SK-N-SH (cell line): Measurements from ENCODE around the gene PRDM10. TPM values are rescaled to one million over a fixed set of nuclear protein-coding genes. Genes with fewer than 3 reads are reported as not detected.

Experiments used
- CTCF ChIA-PET: fragments of 300-600, 350-600 bp; formaldehyde crosslinking; extraction: SDS; loops from one replicate; lab custom pipeline; 2021; lab: Yijun Ruan, JAX
- POLR2A ChIA-PET: fragments of 350-600 bp; sonication (Branson Sonifier 250); formaldehyde crosslinking; extraction: SDS; loops from one replicate; lab custom pipeline; 2020; ENCODE audit warnings: antibody characterized with exemption, inconsistent platforms; lab: Yijun Ruan, JAX
- DNase-seq: peaks from one replicate; pipeline ENCODE4 v3.0.0; 2012
- H2AFZ ChIP-seq: fragments of 200-600 bp; sonication (generic); 2 replicates; pipeline ENCODE4 v1.8.1; 2016; ENCODE audit warnings: antibody characterized with exemption, mild to moderate bottlenecking, low read depth
- H3F3A ChIP-seq: fragments of 200-600 bp; sonication (generic); replicated peaks from 2 replicates; pipeline ENCODE3; 2016; ENCODE audit warnings: antibody characterized with exemption, mild to moderate bottlenecking; ENCODE audit not compliant: insufficient read depth
- H3K27ac ChIP-seq, 2 experiments: fragments of 200-500 bp in 1 of 2; fragments of 200-600 bp in 1 of 2; sonication (Bioruptor generic) in 1 of 2; sonication (generic), shearing (Covaris generic) in 1 of 2; 2 replicates each; pipeline versions ENCODE4 v1.5.1 to v1.6.1; 2014 to 2016; ENCODE audit warnings: low read depth in 2 of 2, inconsistent platforms in 1 of 2, low read length in 1 of 2, mild to moderate bottlenecking in 1 of 2, mixed read lengths in 1 of 2
- H3K27me3 ChIP-seq: fragments of 200-600 bp; sonication (generic), shearing (Covaris generic); 2 replicates; pipeline ENCODE4 v1.6.1; 2016; ENCODE audit warnings: mixed run types; ENCODE audit not compliant: insufficient read depth
- H3K36me3 ChIP-seq, 2 experiments: fragments of 200-500 bp in 1 of 2; fragments of 200-600 bp in 1 of 2; sonication (Bioruptor generic) in 1 of 2; sonication (generic) in 1 of 2; replicated peaks in 1 of 2; 2 replicates each; pipeline versions ENCODE3 to v1.5.1; 2014 to 2016; ENCODE audit warnings: low read length in 1 of 2, mild to moderate bottlenecking in 1 of 2; ENCODE audit not compliant: insufficient read depth in 2 of 2, control insufficient read depth in 1 of 2
- H3K4me1 ChIP-seq, 2 experiments: fragments of 200-500 bp in 1 of 2; fragments of 200-600 bp in 1 of 2; sonication (Bioruptor generic) in 1 of 2; sonication (generic), shearing (Covaris generic) in 1 of 2; 2 replicates each; pipeline versions ENCODE4 v1.5.1 to v1.6.1; 2014 to 2016; ENCODE audit warnings: low read depth in 1 of 2, low read length in 1 of 2, mixed run types in 1 of 2; ENCODE audit not compliant: insufficient read depth in 2 of 2, control insufficient read depth in 1 of 2
- H3K4me2 ChIP-seq: fragments of 200-600 bp; sonication (generic), shearing (Covaris generic); 2 replicates; pipeline ENCODE4 v1.6.1; 2017; ENCODE audit warnings: mixed run types
- H3K4me3 ChIP-seq, 2 experiments: fragments of 200-500 bp in 1 of 2; fragments of 200-600 bp in 1 of 2; sonication (Bioruptor generic) in 1 of 2; sonication (generic), shearing (Covaris generic) in 1 of 2; 2 replicates each; pipeline versions ENCODE4 v1.5.1 to v1.8.1; 2014 to 2016; ENCODE audit warnings: low read depth in 2 of 2, inconsistent platforms in 1 of 2, low read length in 1 of 2, mild to moderate bottlenecking in 1 of 2, mixed read lengths in 1 of 2, moderate library complexity in 1 of 2
- H3K79me2 ChIP-seq: fragments of 200-600 bp; sonication (generic); 2 replicates; pipeline ENCODE4 v1.8.1; 2017; ENCODE audit warnings: mild to moderate bottlenecking; ENCODE audit not compliant: insufficient read depth
- H3K9ac ChIP-seq: fragments of 200-600 bp; sonication (generic); 2 replicates; pipeline ENCODE4 v1.6.1; 2017; ENCODE audit warnings: mixed run types
- H3K9me2 ChIP-seq: fragments of 200-600 bp; sonication (generic); 2 replicates; pipeline ENCODE4 v1.6.1; 2017; ENCODE audit warnings: mixed run types
- H3K9me3 ChIP-seq: fragments of 200-600 bp; sonication (generic); 2 replicates; pipeline ENCODE4 v1.6.1; 2017; ENCODE audit warnings: mixed run types, mild to moderate bottlenecking, moderate library complexity
- H4K20me1 ChIP-seq: fragments of 200-600 bp; sonication (generic); 2 replicates; pipeline ENCODE4 v1.6.1; 2017; ENCODE audit warnings: mild to moderate bottlenecking, mixed run types; ENCODE audit not compliant: insufficient read depth
- CHD2 ChIP-seq: fragments of 150-350 bp; IDR thresholded peaks from 2 replicates; pipeline ENCODE4 v1.6.1; 2018; ENCODE audit warnings: low read length; ENCODE audit not compliant: partially characterized antibody
- EP300 ChIP-seq, 2 experiments: IDR thresholded peaks; 2 replicates each; pipeline versions ENCODE4 v1.4.0 to v1.6.1; 2012; ENCODE audit warnings: borderline replicate concordance in 1 of 2, low read depth in 1 of 2, low read length in 1 of 2
- EZH2phosphoT487 ChIP-seq: fragments of 200-600 bp; sonication (generic); IDR thresholded peaks from 2 replicates; pipeline ENCODE4 v1.6.1; 2017; ENCODE audit warnings: low read depth, mixed run types, mild to moderate bottlenecking, antibody characterized with exemption, moderate library complexity, borderline replicate concordance
- FOXJ3 ChIP-seq: sonication (generic); formaldehyde crosslinking; IDR thresholded peaks from 2 replicates; pipeline ENCODE4 v1.5.1; 2020; ENCODE audit warnings: mild to moderate bottlenecking, missing genetic modification reagents
- FOXM1 ChIP-seq: IDR thresholded peaks from 2 replicates; pipeline ENCODE4 v1.4.0; 2012; ENCODE audit warnings: low read depth, mild to moderate bottlenecking
- GABPA ChIP-seq: IDR thresholded peaks from 2 replicates; pipeline ENCODE4 v1.4.0; 2012; ENCODE audit warnings: low read depth, mild to moderate bottlenecking
- GATA2 ChIP-seq: sonication (generic); formaldehyde crosslinking; IDR thresholded peaks from 2 replicates; pipeline ENCODE4 v1.5.0; 2020; ENCODE audit warnings: mild to moderate bottlenecking, missing genetic modification reagents
- IRF3 ChIP-seq: fragments of 150-350 bp; IDR thresholded peaks from 2 replicates; pipeline ENCODE4 v1.6.1; 2016; ENCODE audit warnings: mild to moderate bottlenecking, low read depth, low read length
- JUND ChIP-seq: IDR thresholded peaks from 2 replicates; pipeline ENCODE4 v1.4.0; 2012
- MEF2A ChIP-seq: IDR thresholded peaks from 2 replicates; pipeline ENCODE4 v1.4.0; 2012; ENCODE audit warnings: low read depth, borderline replicate concordance
- MXI1 ChIP-seq: IDR thresholded peaks from 2 replicates; pipeline ENCODE4 v1.6.1; 2012; ENCODE audit warnings: mild to moderate bottlenecking, low read depth, low read length, improper control_type of control experiment
- NRF1 ChIP-seq: IDR thresholded peaks from 2 replicates; pipeline ENCODE4 v1.6.1; 2012; ENCODE audit warnings: low read depth, mild to moderate bottlenecking, low read length
- PBX3 ChIP-seq: IDR thresholded peaks from 2 replicates; pipeline ENCODE4; 2012
- RAD21 ChIP-seq: IDR thresholded peaks from 2 replicates; pipeline ENCODE4 v1.6.1; 2012; ENCODE audit warnings: mild to moderate bottlenecking, low read length
- RFX5 ChIP-seq: IDR thresholded peaks from 2 replicates; pipeline ENCODE4 v1.6.1; 2012; ENCODE audit warnings: mild to moderate bottlenecking, improper control_type of control experiment, low read length
- RXRA ChIP-seq: IDR thresholded peaks from 2 replicates; pipeline ENCODE4 v1.4.0; 2012; ENCODE audit warnings: low read depth, mild to moderate bottlenecking, borderline replicate concordance
- SIN3A ChIP-seq: IDR thresholded peaks from 2 replicates; pipeline ENCODE4 v1.6.1; 2012; ENCODE audit warnings: low read depth, mild to moderate bottlenecking, low read length, moderate library complexity, borderline replicate concordance
- SMC3 ChIP-seq: IDR thresholded peaks from 2 replicates; pipeline ENCODE4 v1.6.1; 2012; ENCODE audit warnings: low read depth, low read length, improper control_type of control experiment
- TAF1 ChIP-seq: IDR thresholded peaks from 2 replicates; pipeline ENCODE4 v1.6.1; 2012; ENCODE audit warnings: low read depth, mild to moderate bottlenecking, low read length, moderate library complexity, borderline replicate concordance
- TCF12 ChIP-seq: IDR thresholded peaks from 2 replicates; pipeline ENCODE4 v1.4.0; 2012
- USF1 ChIP-seq: IDR thresholded peaks from 2 replicates; pipeline ENCODE4 v1.4.0; 2012; ENCODE audit warnings: low read depth, borderline replicate concordance
- YY1 ChIP-seq: IDR thresholded peaks from 2 replicates; pipeline ENCODE4 v1.4.0; 2012; ENCODE audit warnings: low read depth, mild to moderate bottlenecking
- WGBS: methylation state at CpG from one replicate; pipeline ENCODE4 v1.1.6; 2017; ENCODE audit warnings: low lambda C conversion rate; 5-methylcytosine and 5-hydroxymethylcytosine counted together
- polyA plus RNA-seq, 3 experiments: library from polyadenylated mRNA; depleted of rRNA; stranded (reverse); fragments of >200 nt; gene quantifications; 2 replicates each; pipeline ENCODE4 v1.2.3, GENCODE V29; 2012

The PRDM10 gene
- polyA plus RNA-seq, 1 of the 3 experiments (the other 2 are of a cell fraction) = 1.9 TPM

- no peaks in the 10 kb centered on the region for H3K27me3 ChIP-seq
- TF ChIP-seq RXRA (no peak), EP300 (IDR thresholded peaks at IDR 0.05; ENCODE audit: borderline replicate concordance in 1 of 2, low read depth in 1 of 2, low read length in 1 of 2) (no peak), CHD2 (no peak), TAF1 (no peak), TCF12 (no peak), EZH2phosphoT487 (no peak), SIN3A (no peak), JUND (no peak), PBX3 (no peak), GATA2 (CRISPR knock-in tag) (no peak), FOXJ3 (CRISPR knock-in tag) (no peak), USF1 (no peak), GABPA (no peak), RAD21 (no peak), SMC3 (no peak)
- TF ChIP-seq, all 33 proteins: peak for 0
- H3K4me2 ChIP-seq = no peak overlapping the region
- POLR2A ChIA-PET = no interaction called here
- H3F3A ChIP-seq = no peaks in the 10 kb centered on the region
- 95% methylated on average over 12 of the region's 13 CpGs for WGBS
- no peak overlapping the region for H2AFZ ChIP-seq
- H3K36me3 ChIP-seq = peaks cover 0 to 14% of the 10 kb centered on the region in 2 experiments
- H4K20me1 ChIP-seq = no peaks in the 10 kb centered on the region
- H3K4me3 ChIP-seq = no peak overlapping the region
- no peak overlapping the region for H3K9ac ChIP-seq
- no peaks in the 10 kb centered on the region for H3K79me2 ChIP-seq
- no peak for DNase-seq
- CTCF ChIA-PET = interaction anchor here (0.8 to 5.0 kb wide), 2 partner anchors 36 to 201 kb away, joined by 3 to 23 read pairs; no protein-coding TSS in a partner anchor
- H3K27ac ChIP-seq = no peak overlapping the region
- H3K4me1 ChIP-seq = peaks cover 0 to 6% of the 10 kb centered on the region in 2 experiments; a peak in 1 of 4 replicates
- no peaks in the 10 kb centered on the region for H3K9me2 ChIP-seq
- H3K9me3 ChIP-seq = no peaks in the 10 kb centered on the region
These were observed 71.9 kb downstream of the PRDM10 start for GRCh38 chr11:129930743-129931142.

- Histone ChIP-seq H3K9me2 (no peaks in the 10 kb centered on the region), H3K36me3 (peaks cover 0 to 14% of the 10 kb centered on the region in 2 experiments), H3K4me2 (no peak overlapping the region), H3K9me3 (no peaks in the 10 kb centered on the region), H2AFZ (no peak overlapping the region), H3K27me3 (no peaks in the 10 kb centered on the region), H3K79me2 (no peaks in the 10 kb centered on the region), H3F3A (no peaks in the 10 kb centered on the region), H4K20me1 (no peaks in the 10 kb centered on the region), H3K4me3 (no peak overlapping the region), H3K9ac (no peak overlapping the region), H3K4me1 (peaks cover 0 to 6% of the 10 kb centered on the region in 2 experiments; a peak in 1 of 4 replicates), H3K27ac (no peak overlapping the region)
- ChIA-PET POLR2A (no interaction called here), CTCF (interaction anchor here (0.8 to 5.0 kb wide), 2 partner anchors 37 to 202 kb away, joined by 3 to 23 read pairs; no protein-coding TSS in a partner anchor)
- 78% methylated on average over 5 of the region's 6 CpGs for WGBS
- no peak for DNase-seq
- TF ChIP-seq TAF1 = no peak
- no peak for TF ChIP-seq CHD2
- TF ChIP-seq RFX5 = no peak
- TF ChIP-seq FOXM1 = no peak
- no peak for TF ChIP-seq EP300 (IDR thresholded peaks at IDR 0.05; ENCODE audit: borderline replicate concordance in 1 of 2, low read depth in 1 of 2, low read length in 1 of 2)
- no peak for TF ChIP-seq YY1
- no peak for TF ChIP-seq NRF1
- TF ChIP-seq MXI1 = no peak
- no peak for TF ChIP-seq IRF3
- no peak for TF ChIP-seq EZH2phosphoT487
- no peak for TF ChIP-seq RAD21
- TF ChIP-seq SMC3 = no peak
- no peak for TF ChIP-seq GABPA
- TF ChIP-seq MEF2A = no peak
These were observed 72.3 kb downstream of the PRDM10 start for GRCh38 chr11:129930296-129930695.
